Stimulated activated naive B cell treated with anti-CD40 and anti-IgM and Interleukin-4, amounts not matched to agents 10 μg/mL and 1 μg/mL and 100 μg/mL, for 72 hours (primary cell): ENCODE data around the gene NADK.
"Not testable (repeated sequence)": the region's sequence is repeated elsewhere in the genome, so short reads cannot be mapped to it uniquely, and the experiment has no call there.

Experiments used
- ATAC-seq, 2 donors: fragments of 150-1000 bp; cut with Tn5 transposase; replicated peaks; 2 replicates each; pipeline ENCODE4 v1.10.0; 2021; ENCODE audit warnings: moderate library complexity in 1 of 2
- DNase-seq: peaks from one replicate; pipeline ENCODE4 v3.0.0; 2021
- H3K27ac Mint-ChIP-seq: one replicate; pipeline ENCODE4 v1.8.0; 2022; ENCODE audit warnings: mild to moderate bottlenecking, mixed read lengths
- H3K27me3 Mint-ChIP-seq, 2 donors: one replicate each; pipeline ENCODE4 v1.8.0; 2022; ENCODE audit warnings: mixed read lengths in 2 of 2
- H3K36me3 Mint-ChIP-seq, 2 donors: one replicate each; pipeline ENCODE4 v1.8.0; 2022; ENCODE audit warnings: mixed read lengths in 2 of 2, mild to moderate bottlenecking in 1 of 2
- H3K4me1 Mint-ChIP-seq, 2 donors: one replicate each; pipeline ENCODE4 v1.8.0; 2022; ENCODE audit warnings: mixed read lengths in 2 of 2, mild to moderate bottlenecking in 1 of 2
- H3K4me3 Mint-ChIP-seq, 2 donors: one replicate each; pipeline ENCODE4 v1.8.0; 2022; ENCODE audit warnings: mild to moderate bottlenecking in 2 of 2, mixed read lengths in 2 of 2, moderate library complexity in 1 of 2
- H3K9me3 Mint-ChIP-seq, 2 donors: one replicate each; pipeline ENCODE4 v1.8.0; 2022; ENCODE audit warnings: mixed read lengths in 2 of 2, mild to moderate bottlenecking in 1 of 2

Gene NADK

DNA sequence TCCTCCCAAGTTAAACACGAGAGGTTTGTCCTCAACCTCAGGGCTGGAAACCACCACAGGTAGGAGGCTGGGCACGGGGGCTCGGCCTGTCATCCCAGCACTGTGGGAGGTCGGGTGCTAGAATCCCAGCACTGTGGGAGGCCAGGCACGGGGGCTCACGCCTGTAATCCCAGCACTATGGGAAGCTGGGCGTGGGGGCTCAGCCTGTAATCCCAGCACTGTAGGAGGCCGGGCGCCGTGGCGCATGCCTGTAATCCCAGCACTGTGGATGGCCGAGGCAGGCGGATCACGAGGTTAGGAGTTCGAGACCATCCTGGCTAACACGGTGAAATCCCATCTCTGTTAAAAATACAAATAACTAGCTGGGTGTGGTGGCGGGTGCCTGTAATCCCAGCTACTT, 47.4 kb downstream of the NADK start:
- H3K4me3 Mint-ChIP-seq = no peak overlapping the region
- no peaks in the 10 kb centered on the region for H3K4me1 Mint-ChIP-seq
- H3K9me3 Mint-ChIP-seq = no peaks in the 10 kb centered on the region
- no peaks in the 10 kb centered on the region for H3K27me3 Mint-ChIP-seq
- DNase-seq (no peak), ATAC-seq (no peak)
- peaks cover 12 to 20% of the 10 kb centered on the region in 2 donors for H3K36me3 Mint-ChIP-seq
- peak overlapping the region; percentile 56 for H3K27ac Mint-ChIP-seq

GRCh38 chr1:1730230-1730629, 48.0 kb downstream of the NADK start:
- H3K27me3 Mint-ChIP-seq, DNase-seq, H3K4me3 Mint-ChIP-seq, ATAC-seq, H3K9me3 Mint-ChIP-seq, H3K27ac Mint-ChIP-seq, H3K4me1 Mint-ChIP-seq: not testable (repeated sequence)
- peaks cover 12 to 20% of the 10 kb centered on the region in 2 donors for H3K36me3 Mint-ChIP-seq

GRCh38 chr1:1729116-1729816, 49.0 kb downstream of the NADK start:
- H3K27ac Mint-ChIP-seq, H3K4me3 Mint-ChIP-seq, H3K9me3 Mint-ChIP-seq, H3K27me3 Mint-ChIP-seq, ATAC-seq, H3K4me1 Mint-ChIP-seq, DNase-seq: not testable (repeated sequence)
- peaks cover 12 to 24% of the 10 kb centered on the region in 2 donors for H3K36me3 Mint-ChIP-seq

- not testable (repeated sequence) for H3K27me3 Mint-ChIP-seq, H3K27ac Mint-ChIP-seq, ATAC-seq, H3K4me1 Mint-ChIP-seq, H3K4me3 Mint-ChIP-seq, H3K9me3 Mint-ChIP-seq, DNase-seq
- H3K36me3 Mint-ChIP-seq = peaks cover 12 to 23% of the 10 kb centered on the region in 2 donors
Observed at GRCh38 chr1:1728308-1729005, 49.8 kb downstream of the NADK start.

- H3K27me3 Mint-ChIP-seq, H3K4me3 Mint-ChIP-seq, H3K9me3 Mint-ChIP-seq, H3K4me1 Mint-ChIP-seq, ATAC-seq, DNase-seq: not testable (repeated sequence)
- Mint-ChIP-seq H3K27ac (peak overlapping the region; percentile 25), H3K36me3 (peaks cover 9 to 19% of the 10 kb centered on the region in 2 donors)
Observed at GRCh38 chr1:1727131-1727651, 51.1 kb downstream of the NADK start.

DNA sequence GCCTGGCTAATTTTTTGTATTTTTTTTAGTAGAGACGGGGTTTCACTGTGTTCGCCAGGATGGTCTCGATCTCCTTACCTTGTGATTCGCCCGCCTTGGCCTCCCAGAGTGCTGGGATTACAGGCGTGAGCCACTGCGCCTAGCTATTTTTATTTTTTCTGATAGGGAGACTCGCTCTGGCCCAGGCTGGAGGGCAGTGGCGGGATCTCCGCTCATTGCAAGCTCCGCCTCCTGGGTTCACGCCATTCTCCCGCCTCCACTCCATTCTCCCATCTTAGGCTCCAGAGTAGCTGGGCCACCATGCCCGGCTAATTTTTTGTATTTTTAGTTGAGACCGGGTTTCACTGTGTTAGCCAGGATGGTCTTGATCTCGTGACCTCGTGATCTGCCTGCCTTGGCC, 52.2 kb downstream of the NADK start:
- DNase-seq, ATAC-seq, H3K9me3 Mint-ChIP-seq, H3K27ac Mint-ChIP-seq, H3K27me3 Mint-ChIP-seq, H3K4me1 Mint-ChIP-seq: not testable (repeated sequence)
- H3K4me3 Mint-ChIP-seq = peak overlapping the region; percentile 50 to 66
- H3K36me3 Mint-ChIP-seq = peaks cover 10 to 16% of the 10 kb centered on the region in 2 donors

DNA sequence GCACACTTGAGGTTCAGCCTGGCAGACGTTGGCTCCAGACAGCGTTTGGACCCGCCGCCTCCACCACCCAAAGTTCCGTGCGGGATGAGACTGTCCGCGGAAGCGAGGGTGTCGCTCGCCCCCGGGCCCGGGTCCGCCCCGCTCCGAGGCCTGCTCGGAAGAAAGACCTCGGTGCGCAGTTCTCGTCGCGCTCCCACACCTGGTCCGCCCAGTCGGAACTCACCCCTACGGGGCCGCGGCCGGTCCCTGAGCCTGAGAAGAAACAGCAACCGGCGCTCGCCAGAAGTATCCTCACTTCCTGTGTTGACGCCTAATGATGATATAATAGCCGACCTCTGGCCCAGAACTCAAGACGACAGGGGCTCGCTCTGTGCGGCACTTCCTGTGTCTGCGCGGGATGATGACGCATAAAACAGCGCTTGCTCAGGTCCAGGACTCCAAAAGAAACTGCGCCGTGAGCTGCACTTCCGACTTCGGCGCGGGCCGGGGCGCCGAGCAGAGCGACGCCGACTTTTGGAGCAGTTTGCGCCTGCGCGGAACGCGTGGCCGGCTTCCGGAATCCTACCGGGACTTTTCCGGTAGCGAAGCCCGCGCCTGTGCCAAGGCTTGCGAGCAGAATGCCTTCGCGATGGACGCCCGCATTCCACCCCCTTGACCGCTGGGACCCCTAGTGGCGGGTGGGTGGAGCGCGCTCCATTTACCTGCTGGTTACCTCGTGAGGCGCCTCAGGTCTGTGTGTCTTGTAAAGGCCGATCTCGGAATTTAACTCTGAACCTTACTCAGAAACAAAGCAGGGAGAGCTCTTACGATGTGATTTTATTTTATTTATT, 54.0 kb downstream of the NADK start, which contains the start of gene CDK11A:
CDK11A (minus strand) TSS at position 323 of the 830 bp plus-strand sequence. CDS start 1,539 bp downstream, outside the sequence.
- H3K27me3 Mint-ChIP-seq, H3K4me1 Mint-ChIP-seq, H3K9me3 Mint-ChIP-seq: not testable (repeated sequence)
- peak within 1 kb of the TSS; percentile 95 to 99 for H3K4me3 Mint-ChIP-seq
- peaks cover 12 to 14% of the 10 kb centered on the region in 2 donors for H3K36me3 Mint-ChIP-seq
- peak; percentile 96 to 98 for ATAC-seq
- DNase-seq = peak; percentile 98
- H3K27ac Mint-ChIP-seq = peak within 1 kb of the TSS; percentile 99

GRCh38 chr1:1721201-1721600, 57.1 kb downstream of the NADK start:
- no peaks in the 10 kb centered on the region for H3K9me3 Mint-ChIP-seq
- H3K27ac Mint-ChIP-seq = no peak overlapping the region
- H3K4me1 Mint-ChIP-seq = peaks cover 0 to 3% of the 10 kb centered on the region in 2 donors
- no peak for ATAC-seq
- H3K36me3 Mint-ChIP-seq = peaks cover 17 to 24% of the 10 kb centered on the region in 2 donors
- no peaks in the 10 kb centered on the region for H3K27me3 Mint-ChIP-seq
- no peak for DNase-seq
- H3K4me3 Mint-ChIP-seq = no peak overlapping the region

DNA sequence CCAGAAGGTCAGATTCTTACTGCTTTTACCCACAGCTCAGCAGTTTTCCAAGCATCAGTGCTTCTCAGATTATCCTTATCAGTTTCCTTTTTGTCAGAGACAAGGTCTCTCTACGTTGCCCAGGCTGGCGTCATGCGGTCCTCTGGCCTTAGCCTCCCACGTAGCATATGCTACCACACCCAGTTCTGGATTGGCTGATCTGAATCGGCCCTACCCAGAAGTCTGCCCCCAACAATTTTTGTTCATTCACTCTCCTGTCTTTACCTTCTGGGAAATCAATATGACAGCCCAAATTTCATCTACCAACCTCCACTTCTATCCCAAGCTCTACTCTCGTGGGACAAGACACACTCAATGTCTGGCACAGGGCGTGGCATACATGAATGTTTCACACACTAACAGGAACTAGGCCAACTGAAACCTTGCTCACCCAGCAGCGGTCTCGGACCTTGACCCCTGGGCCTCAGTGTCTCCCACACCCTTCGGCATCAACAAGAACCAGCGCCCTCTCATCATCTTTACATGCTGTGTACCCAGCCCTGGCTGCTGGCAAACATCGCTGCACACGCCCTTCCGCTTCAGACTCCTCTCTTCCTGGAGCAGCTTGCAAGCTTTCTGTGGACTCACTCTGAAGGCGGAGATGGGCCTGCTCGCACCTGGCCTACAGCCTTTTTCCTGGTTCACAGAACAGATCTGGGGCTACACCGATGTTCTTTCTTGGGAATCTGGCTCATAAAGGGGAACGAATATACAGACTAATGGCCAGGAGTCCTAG, 63.0 kb downstream of the NADK start:
- H3K4me1 Mint-ChIP-seq, H3K27me3 Mint-ChIP-seq, ATAC-seq, DNase-seq, H3K9me3 Mint-ChIP-seq, H3K27ac Mint-ChIP-seq, H3K4me3 Mint-ChIP-seq: not testable (repeated sequence)
- peaks cover 14 to 40% of the 10 kb centered on the region in 2 donors for H3K36me3 Mint-ChIP-seq

GRCh38 chr1:1707897-1708296, 70.4 kb downstream of the NADK start:
- DNase-seq, H3K9me3 Mint-ChIP-seq, H3K27me3 Mint-ChIP-seq, H3K4me1 Mint-ChIP-seq, ATAC-seq, H3K4me3 Mint-ChIP-seq, H3K27ac Mint-ChIP-seq: not testable (repeated sequence)
- peaks cover 4 to 10% of the 10 kb centered on the region in 2 donors for H3K36me3 Mint-ChIP-seq

GRCh38 chr1:1707241-1707640, 71.0 kb downstream of the NADK start:
- ATAC-seq, H3K9me3 Mint-ChIP-seq, DNase-seq, H3K4me3 Mint-ChIP-seq, H3K27ac Mint-ChIP-seq, H3K27me3 Mint-ChIP-seq, H3K4me1 Mint-ChIP-seq, H3K36me3 Mint-ChIP-seq: not testable (repeated sequence)

DNA sequence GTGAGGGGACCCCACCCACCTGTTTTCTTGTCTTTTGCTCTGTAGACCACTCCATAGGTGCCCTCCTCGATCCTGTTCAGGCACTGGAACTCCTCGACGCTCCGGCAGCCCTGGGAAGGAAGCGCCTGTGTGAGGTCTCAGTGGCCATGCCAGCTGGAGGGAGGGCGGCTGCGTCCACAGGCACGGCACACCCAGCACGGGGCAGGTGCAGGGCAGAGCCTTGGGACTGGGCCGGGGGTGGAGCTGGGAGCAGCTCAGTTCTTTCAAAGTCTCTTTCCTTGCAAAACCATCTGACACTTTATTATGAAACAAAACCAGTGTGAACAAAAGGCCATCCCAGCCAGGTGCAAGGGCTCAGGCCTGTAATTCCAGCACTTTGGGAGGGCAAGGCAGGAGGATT, 72.6 kb downstream of the NADK start:
- not testable (repeated sequence) for DNase-seq, ATAC-seq, H3K36me3 Mint-ChIP-seq, H3K4me3 Mint-ChIP-seq, H3K4me1 Mint-ChIP-seq, H3K27ac Mint-ChIP-seq, H3K27me3 Mint-ChIP-seq, H3K9me3 Mint-ChIP-seq

- not testable (repeated sequence) for DNase-seq, H3K27ac Mint-ChIP-seq, ATAC-seq, H3K27me3 Mint-ChIP-seq, H3K36me3 Mint-ChIP-seq, H3K4me3 Mint-ChIP-seq, H3K4me1 Mint-ChIP-seq, H3K9me3 Mint-ChIP-seq
Observed at GRCh38 chr1:1704284-1704957, 73.8 kb downstream of the NADK start.
